GM23248 (cell line): Measurements from ENCODE around the gene KCTD1.

ENCODE experiments used
- EZH2 ChIP-seq: fragments of 200-600 bp; sonication (generic); IDR thresholded peaks from 2 replicates; pipeline ENCODE4 v1.6.1; 2018; ENCODE audit warnings: antibody characterized with exemption, mild to moderate bottlenecking; ENCODE audit not compliant: insufficient read depth, poor library complexity, severe bottlenecking
- EZH2phosphoT487 ChIP-seq: fragments of 200-600 bp; sonication (generic); IDR thresholded peaks from 2 replicates; pipeline ENCODE4 v1.6.1; 2018; ENCODE audit warnings: antibody characterized with exemption, moderate library complexity, mild to moderate bottlenecking, low read depth; ENCODE audit not compliant: insufficient read depth

- no peak for TF ChIP-seq EZH2phosphoT487
- no peak for TF ChIP-seq EZH2
Measured at GRCh38 chr18:26546875-26547645, 1.3 kb downstream of the KCTD1 start.
